Activated naive CD8-positive, alpha-beta T cell (primary cell): ENCODE measurements around the gene HSD11B1L.

Experiments
- H3K27ac Mint-ChIP-seq: one replicate; pipeline ENCODE4 v1.8.0; 2021; ENCODE audit warnings: mixed read lengths
- H3K27me3 Mint-ChIP-seq: one replicate; pipeline ENCODE4 v1.8.0; 2021; ENCODE audit warnings: mixed read lengths
- H3K36me3 Mint-ChIP-seq: one replicate; pipeline ENCODE4 v1.8.0; 2021; ENCODE audit warnings: mixed read lengths
- H3K4me1 Mint-ChIP-seq: one replicate; pipeline ENCODE4 v1.8.0; 2021; ENCODE audit warnings: low read depth, mixed read lengths
- H3K4me3 Mint-ChIP-seq: one replicate; pipeline ENCODE4 v1.8.0; 2021; ENCODE audit warnings: mild to moderate bottlenecking, mixed read lengths
- H3K9me3 Mint-ChIP-seq: one replicate; pipeline ENCODE4 v1.8.0; 2021; ENCODE audit warnings: low read depth, mixed read lengths

The HSD11B1L gene

GRCh38 chr19:5690125-5690954 is 9.5 kb downstream of the HSD11B1L start, which contains the start of gene RPL36:
Gene RPL36, plus strand, starts transcription at chr19:5690295. Its CDS starts 213 bp downstream, at chr19:5690508.
- no peaks in the 10 kb centered on the region for H3K9me3 Mint-ChIP-seq
- H3K27me3 Mint-ChIP-seq, result no peaks in the 10 kb centered on the region
- peaks cover 6% of the 10 kb centered on the region for H3K36me3 Mint-ChIP-seq
- peak within 1 kb of the TSS; percentile 97 for H3K4me3 Mint-ChIP-seq
- peaks cover 19% of the 10 kb centered on the region for H3K4me1 Mint-ChIP-seq
- peak within 1 kb of the TSS; percentile 96 for H3K27ac Mint-ChIP-seq

- peaks cover 6% of the 10 kb centered on the region for H3K36me3 Mint-ChIP-seq
- H3K4me3 Mint-ChIP-seq, result peak overlapping the region; percentile 97
- no peaks in the 10 kb centered on the region for H3K9me3 Mint-ChIP-seq
- H3K4me1 Mint-ChIP-seq, result peaks cover 16% of the 10 kb centered on the region
- peak overlapping the region; percentile 96 for H3K27ac Mint-ChIP-seq
- H3K27me3 Mint-ChIP-seq, result no peaks in the 10 kb centered on the region
Observed at GRCh38 chr19:5690955-5691821, 10.4 kb downstream of the HSD11B1L start.

- H3K9me3 Mint-ChIP-seq, result no peaks in the 10 kb centered on the region
- peaks cover 6% of the 10 kb centered on the region for H3K36me3 Mint-ChIP-seq
- peak overlapping the region; percentile 97 for H3K4me3 Mint-ChIP-seq
- peak overlapping the region; percentile 88 for H3K27ac Mint-ChIP-seq
- peaks cover 16% of the 10 kb centered on the region for H3K4me1 Mint-ChIP-seq
- H3K27me3 Mint-ChIP-seq, result no peaks in the 10 kb centered on the region
Observed at GRCh38 chr19:5691822-5692722, 11.2 kb downstream of the HSD11B1L start.

DNA sequence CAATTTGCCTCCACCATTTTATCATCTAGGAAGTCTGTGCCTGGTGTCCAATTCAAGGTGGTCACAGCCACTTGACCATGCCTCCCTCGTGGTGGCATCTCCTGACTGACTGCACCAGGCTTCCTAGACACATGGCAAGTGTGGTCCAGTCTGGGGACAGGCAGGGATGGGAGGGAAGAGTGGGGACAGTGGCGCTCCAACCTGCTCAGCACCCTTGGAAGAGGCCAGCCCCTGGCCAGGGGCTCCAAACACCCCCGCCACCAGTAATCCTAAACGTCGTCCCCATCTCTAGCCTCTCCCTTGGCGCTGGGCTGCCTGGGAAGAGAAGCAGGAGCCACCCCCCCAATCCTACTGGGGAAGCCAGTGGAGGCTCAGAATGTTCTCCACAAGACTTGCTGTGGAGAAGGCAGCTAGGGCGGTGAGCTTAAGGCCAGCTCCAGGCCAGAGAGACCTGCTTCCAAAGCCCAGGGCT is 11.9 kb downstream of the HSD11B1L start:
- H3K4me3 Mint-ChIP-seq, result peak overlapping the region; percentile 97
- H3K36me3 Mint-ChIP-seq, result peaks cover 6% of the 10 kb centered on the region
- H3K9me3 Mint-ChIP-seq, result no peaks in the 10 kb centered on the region
- peaks cover 16% of the 10 kb centered on the region for H3K4me1 Mint-ChIP-seq
- H3K27ac Mint-ChIP-seq, result peak overlapping the region; percentile 88
- H3K27me3 Mint-ChIP-seq, result no peaks in the 10 kb centered on the region

GRCh38 chr19:5693195-5694166 is 12.7 kb downstream of the HSD11B1L start:
- H3K27me3 Mint-ChIP-seq, result no peaks in the 10 kb centered on the region
- H3K4me3 Mint-ChIP-seq, result peak overlapping the region; percentile 97
- H3K4me1 Mint-ChIP-seq, result peaks cover 12% of the 10 kb centered on the region
- H3K36me3 Mint-ChIP-seq, result peaks cover 6% of the 10 kb centered on the region
- H3K9me3 Mint-ChIP-seq, result no peaks in the 10 kb centered on the region
- H3K27ac Mint-ChIP-seq, result peak overlapping the region; percentile 88

DNA sequence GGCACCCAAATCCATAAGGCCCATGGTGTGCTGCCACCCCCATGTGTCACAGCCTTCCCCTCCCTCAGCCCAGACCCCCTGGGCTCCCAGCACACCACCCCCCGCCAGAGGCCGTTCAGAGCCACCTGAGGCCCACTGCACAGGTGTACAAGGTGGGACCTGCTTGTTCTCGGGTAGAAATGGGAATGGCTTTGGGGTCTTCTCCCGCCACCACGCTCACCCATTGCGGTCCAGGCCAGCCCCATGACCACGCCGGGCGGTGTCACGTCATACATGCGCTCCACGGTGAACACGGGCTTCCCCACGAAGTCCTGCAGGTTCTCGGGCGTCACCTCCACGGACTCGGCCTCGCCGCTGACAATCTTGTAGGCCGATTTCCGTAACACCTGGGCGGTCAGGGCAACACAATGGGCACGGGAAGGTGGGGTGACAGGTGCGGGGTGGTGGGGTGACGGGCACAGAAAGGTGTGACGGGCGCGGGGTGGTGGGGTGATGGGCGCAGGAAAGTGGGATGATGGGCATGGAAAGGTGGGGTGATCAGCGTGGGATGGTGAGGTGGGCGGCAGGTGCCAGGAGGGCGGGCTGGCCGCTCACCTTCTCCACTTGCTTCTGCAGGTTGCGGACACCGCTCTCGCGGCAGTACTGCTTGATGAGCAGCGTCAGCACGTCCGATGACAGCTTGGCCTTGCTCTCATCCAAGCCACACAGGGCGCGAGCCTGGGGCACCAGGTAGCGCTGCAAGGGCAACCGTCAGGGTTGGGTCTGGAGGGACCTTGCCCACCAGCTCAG is 13.5 kb downstream of the HSD11B1L start:
- Mint-ChIP-seq H3K36me3 (peaks cover 6% of the 10 kb centered on the region), H3K4me3 (no peak overlapping the region), H3K4me1 (peaks cover 11% of the 10 kb centered on the region), H3K27ac (no peak overlapping the region), H3K9me3 (no peaks in the 10 kb centered on the region), H3K27me3 (no peaks in the 10 kb centered on the region)

GRCh38 chr19:5694956-5695648 is 14.3 kb downstream of the HSD11B1L start:
- H3K27ac Mint-ChIP-seq, result peak overlapping the region; percentile 28
- peaks cover 6% of the 10 kb centered on the region for H3K36me3 Mint-ChIP-seq
- no peaks in the 10 kb centered on the region for H3K27me3 Mint-ChIP-seq
- peaks cover 6% of the 10 kb centered on the region for H3K4me1 Mint-ChIP-seq
- no peaks in the 10 kb centered on the region for H3K9me3 Mint-ChIP-seq
- no peak overlapping the region for H3K4me3 Mint-ChIP-seq

DNA sequence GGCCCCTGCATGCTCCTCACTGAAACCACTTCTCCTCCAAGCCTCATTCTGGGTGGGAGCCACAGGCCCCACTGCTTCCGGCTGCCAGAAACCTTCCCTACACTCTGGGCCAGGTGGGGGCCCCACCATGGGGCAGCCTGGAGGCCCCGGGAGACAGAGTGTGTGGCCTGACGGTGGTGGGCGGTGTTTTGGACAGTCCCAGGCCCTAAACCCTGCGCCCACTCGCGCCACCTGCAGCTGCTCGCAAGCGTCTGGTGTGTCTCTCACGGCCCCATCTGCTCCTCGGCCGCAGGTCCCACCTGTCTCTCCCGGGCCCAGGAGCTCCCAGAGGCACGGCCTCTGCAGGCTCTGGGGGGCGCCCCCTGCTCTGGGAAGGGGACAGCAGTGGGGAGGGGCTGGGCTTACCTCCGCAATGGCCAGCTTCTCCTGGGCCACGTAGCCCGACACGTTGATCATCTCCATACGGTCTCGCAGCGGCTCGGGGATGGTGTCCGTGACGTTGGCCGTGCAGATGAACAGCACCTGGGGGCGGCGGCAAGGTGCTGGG is 14.9 kb downstream of the HSD11B1L start:
- Mint-ChIP-seq H3K36me3 (peaks cover 4% of the 10 kb centered on the region), H3K27me3 (no peaks in the 10 kb centered on the region), H3K27ac (no peak overlapping the region), H3K9me3 (no peaks in the 10 kb centered on the region), H3K4me1 (peaks cover 6% of the 10 kb centered on the region), H3K4me3 (no peak overlapping the region)

- H3K36me3 Mint-ChIP-seq, result peaks cover 6% of the 10 kb centered on the region
- H3K27me3 Mint-ChIP-seq, result no peaks in the 10 kb centered on the region
- peaks cover 6% of the 10 kb centered on the region for H3K4me1 Mint-ChIP-seq
- peak overlapping the region; percentile 5 for H3K4me3 Mint-ChIP-seq
- H3K9me3 Mint-ChIP-seq, result no peaks in the 10 kb centered on the region
- no peak overlapping the region for H3K27ac Mint-ChIP-seq
Observed at GRCh38 chr19:5696196-5697021, 15.6 kb downstream of the HSD11B1L start.

DNA sequence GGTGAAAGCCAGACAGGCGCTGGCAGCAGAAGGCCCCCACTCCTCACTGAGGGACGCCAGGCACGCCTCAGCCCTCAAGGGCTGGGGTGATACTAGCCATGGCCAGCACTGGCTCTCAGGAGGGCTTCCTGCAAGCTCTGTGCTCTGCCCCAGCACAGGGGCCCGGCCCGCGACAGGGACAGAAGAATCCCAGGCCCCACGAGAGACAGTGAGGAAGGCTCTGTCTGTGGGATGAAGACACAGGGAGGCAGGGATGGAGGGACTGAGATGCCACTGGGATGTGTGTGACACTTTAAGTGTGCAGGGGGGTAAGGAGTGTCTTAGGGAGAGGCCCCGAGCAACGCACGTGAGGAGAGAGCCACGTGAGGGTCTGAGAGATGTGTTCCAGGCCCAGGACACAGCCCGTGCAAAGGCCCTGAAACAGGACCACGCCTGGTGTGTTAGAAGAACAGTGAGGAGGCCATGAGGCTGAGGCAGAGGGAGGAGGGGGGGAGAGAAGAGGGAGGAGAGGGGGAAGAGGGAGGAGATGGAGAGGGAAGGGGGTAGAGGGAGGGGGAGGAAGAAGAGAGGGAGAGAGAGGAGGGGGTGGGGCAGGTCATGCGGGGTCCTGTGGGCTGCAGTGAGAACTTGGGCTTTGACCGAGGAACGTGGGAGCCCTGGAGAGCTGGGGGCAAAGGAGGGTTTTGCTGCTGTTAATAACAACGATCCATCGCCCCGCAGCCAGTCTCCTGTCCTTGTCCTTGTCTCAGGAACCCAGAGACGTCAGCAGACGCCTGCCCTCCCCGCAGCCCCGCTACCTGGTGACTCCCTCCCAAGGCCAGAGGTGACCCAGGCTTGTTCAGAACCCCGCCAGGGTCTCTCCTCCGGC is 16.4 kb downstream of the HSD11B1L start:
- Mint-ChIP-seq H3K36me3 (peaks cover 6% of the 10 kb centered on the region), H3K27ac (no peak overlapping the region), H3K4me3 (no peak overlapping the region), H3K27me3 (no peaks in the 10 kb centered on the region), H3K4me1 (peaks cover 4% of the 10 kb centered on the region), H3K9me3 (no peaks in the 10 kb centered on the region)
